Heart right ventricle (tissue), 16 donors: ENCODE results near the gene FLACC1. TPM values are rescaled to one million over a fixed set of nuclear protein-coding genes. Genes with fewer than 3 reads are reported as not detected.

Experiments
- ATAC-seq, 8 donors: fragments of 200-7000 bp; cut with Tn5 transposase; one replicate each; pipeline ENCODE4 v1.9.1; 2020; ENCODE audit warnings: mild to moderate bottlenecking in 8 of 8, moderate library complexity in 8 of 8, moderate number of reproducible peaks in 1 of 8
- DNase-seq, 2 donors: peaks; one replicate each; pipeline ENCODE4 v3.0.0-alpha.2; 2020
- H3K27ac ChIP-seq, 10 donors: fragments of 200-600 bp; sonication (generic) in 2 of 10; one replicate each; pipeline versions ENCODE4 v1.5.0 to v1.8.0; 2020 to 2022; ENCODE audit warnings: mild to moderate bottlenecking in 3 of 10
- H3K27me3 ChIP-seq, 7 donors: fragments of 200-600 bp; one replicate each; pipeline ENCODE4 v1.8.0; 2021 to 2022; ENCODE audit warnings: mild to moderate bottlenecking in 2 of 7
- H3K36me3 ChIP-seq, 9 donors: fragments of 200-600 bp; sonication (generic) in 1 of 9; one replicate each; pipeline versions ENCODE4 v1.5.0 to v1.8.0; 2020 to 2022; ENCODE audit warnings: mild to moderate bottlenecking in 2 of 9
- H3K4me1 ChIP-seq, 9 donors: fragments of 200-600 bp; sonication (generic) in 1 of 9; one replicate each; pipeline versions ENCODE4 v1.5.0 to v1.8.0; 2020 to 2022; ENCODE audit warnings: mild to moderate bottlenecking in 4 of 9
- H3K4me3 ChIP-seq, 10 donors: fragments of 200-600 bp; sonication (generic) in 2 of 10; one replicate each; pipeline versions ENCODE4 v1.5.0 to v1.8.0; 2020 to 2022; ENCODE audit warnings: mild to moderate bottlenecking in 7 of 10, moderate library complexity in 2 of 10
- H3K9me3 ChIP-seq, 11 donors: fragments of 200-600 bp in 10 of 11; sonication (generic) in 2 of 11; one replicate each; pipeline versions ENCODE4 v1.5.0 to v1.8.0; 2013 to 2022; ENCODE audit warnings: mild to moderate bottlenecking in 2 of 11, control low read depth in 1 of 11, moderate library complexity in 1 of 11
- CTCF ChIP-seq, 9 donors: fragments of 200-600 bp; sonication (generic) in 2 of 9; IDR thresholded peaks; one replicate each; pipeline versions ENCODE4 v1.5.0 to v1.8.0; 2021 to 2022; ENCODE audit warnings: antibody characterized with exemption in 9 of 9, mild to moderate bottlenecking in 5 of 9, moderate library complexity in 1 of 9
- WGBS, 2 donors: extraction: QIAGEN DNeasy Blood & Tissue Kit; methylation state at CpG; one replicate each; pipeline ENCODE4 v1.1.7; 2013; ENCODE audit warnings: inconsistent platforms in 1 of 2; 5-methylcytosine and 5-hydroxymethylcytosine counted together
- intact Hi-C, 10 donors: fragments of 100-400 bp; cut with DNase I; formaldehyde crosslinking; loops; one replicate each; pipeline versions ENCODE4 v1.11.1 to v1.14.2; 2022
- polyA plus RNA-seq, 2 donors: library from polyadenylated mRNA; stranded (reverse); fragments of 200-250 nt; gene quantifications; one replicate each; pipeline ENCODE4 v1.2.3, GENCODE V29; 2013
- total RNA-seq, 10 donors: library from RNA; stranded (reverse); fragmentation: NEBNext Ultra II Directional in 3 of 10; extraction: Animal tissue kit (Norgen Biotek cat#: 25700) in 3 of 10; gene quantifications; one replicate each; pipeline versions ENCODE4 v1.2.1 to v1.2.4, GENCODE V29; 2021 to 2023
- donor health status: Arrhythmogenic right ventricular cardiomyopathy.
- donor health status: ischemic (EF 13 %, LVEDD 7.1; RV severe dilation, severe dysfunction).
- donor health status: healthy with polysubstance abuse.
- donor health status: DM: no; HTN: yes; CAD: no.
- donor health status: DM: no; HTN: no; CAD: no.
- donor health status: ischemic (EF 25% LVEDD 6.9; RV normal size, moderate dysfunction).
- donor health status: ischemic (EF 25% LVEDD 5.7; RV mildly dilated, moderate dysfunction).
- donor health status: healthy.
- donor health status: DM: yes; HTN: yes; CAD: no.
- donor health status: Ischemic cardiomyopathy.
- donor health status: ischemic (EF 35%, LVEDD 5.7; RV mildly dilated, moderate dysfunction).
- donor health status: nonischemic (EF 11% LVEDD 7.7; RV severe dilation, severe dysfunction).
- donor health status: DM: yes; HTN: yes; CAD: no.
- donor health status: PGD.
- donor health status: ischemic (EF 29% LVEDD 5.4; RV normal size, mild dysfunction).
- donor health status: nonischemic (EF 23%, LVEDD 6.1; RV moderate dilation, normal function).

Gene FLACC1
- total and polyA plus RNA-seq, 12 donors = 0.88 to 15.9 (median 7.3) TPM

DNA sequence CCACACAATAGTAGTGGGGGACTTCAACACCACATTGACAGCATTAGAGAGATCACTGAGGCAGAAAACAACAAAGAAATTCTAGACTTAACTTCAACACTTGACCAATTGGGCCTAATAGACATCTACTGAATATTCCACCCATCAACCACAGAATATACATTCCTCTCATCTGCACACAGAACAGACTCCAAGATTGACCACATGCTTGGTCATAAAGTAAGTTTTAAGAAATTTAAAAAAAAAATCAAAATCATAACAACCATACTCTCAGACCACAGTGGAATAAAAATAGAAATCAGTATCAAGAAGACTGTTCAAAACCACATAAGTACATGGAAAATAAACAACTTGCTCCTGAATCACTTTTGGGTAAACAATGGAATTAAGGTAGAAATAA lies 9.0 kb upstream of the FLACC1 start:
- intact Hi-C loops = loop anchor here in 1 of 10 donors (10.0 kb wide), 1 partner anchor 111 kb away; no protein-coding TSS in a partner anchor
- Histone ChIP-seq H3K27me3 (no peaks in the 10 kb centered on the region), H3K9me3 (peaks cover 0 to 31% (median 8%) of the 10 kb centered on the region in 11 donors), H3K27ac (peak overlapping the region in 3 of 10 donors; percentile 10 to 56 (median 31)), H3K4me1 (peaks cover 0 to 13% (median 3%) of the 10 kb centered on the region in 9 donors), H3K36me3 (peaks cover 0 to 76% (median 13%) of the 10 kb centered on the region in 9 donors), H3K4me3 (no peak overlapping the region)
- ATAC-seq (no peak), DNase-seq (no peak)
- no peak for TF ChIP-seq CTCF (IDR thresholded peaks at IDR 0.05)

GRCh38 chr2:201363857-201364560 lies 6.9 kb upstream of the FLACC1 start:
- TF ChIP-seq CTCF (IDR thresholded peaks at IDR 0.05) = peak; percentile 58 to 87 (median 78)
- Histone ChIP-seq H3K4me3 (no peak overlapping the region), H3K9me3 (peaks cover 0 to 31% (median 8%) of the 10 kb centered on the region in 11 donors), H3K4me1 (peaks cover 0 to 13% (median 3%) of the 10 kb centered on the region in 9 donors), H3K27me3 (no peaks in the 10 kb centered on the region), H3K27ac (peak overlapping the region in 1 of 10 donors; percentile 1), H3K36me3 (peaks cover 0 to 75% (median 15%) of the 10 kb centered on the region in 9 donors)
- peak; percentile 44 to 77 (median 68) for ATAC-seq
- intact Hi-C loops = loop anchor here in 8 of 10 donors (2.0 to 10.0 kb wide), 4 partner anchors 107 to 127 kb away; no protein-coding TSS in a partner anchor
- no peak for DNase-seq
- 89% methylated on average over 2 of the region's 2 CpGs for WGBS, 2 donors

DNA sequence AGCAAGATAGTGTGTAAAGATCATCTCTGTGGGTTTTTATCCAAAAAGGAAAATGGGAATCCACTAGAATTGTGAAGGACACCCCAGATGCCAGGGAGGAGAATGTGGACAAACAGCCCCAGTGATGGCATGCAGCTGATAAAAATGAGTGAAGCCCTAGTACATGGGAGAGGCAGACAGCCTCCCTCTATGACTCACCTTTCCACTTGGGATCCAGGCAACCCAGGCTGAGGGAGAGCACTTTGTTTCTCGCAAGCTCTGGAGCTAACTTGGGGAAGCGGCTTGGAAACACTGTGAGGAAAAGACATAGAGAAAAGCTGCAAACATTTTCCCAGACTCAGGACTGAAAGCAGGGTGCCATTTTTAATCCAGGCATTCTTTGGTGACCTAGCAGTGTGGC lies 5.3 kb upstream of the FLACC1 start:
- 95 to 96% methylated on average over 2 of the region's 2 CpGs for WGBS, 2 donors
- DNase-seq (no peak), ATAC-seq (no peak)
- intact Hi-C loops = loop anchor here in 7 of 10 donors (2.0 to 10.0 kb wide), 4 partner anchors 105 to 126 kb away; no protein-coding TSS in a partner anchor
- no peak for TF ChIP-seq CTCF (IDR thresholded peaks at IDR 0.05)
- peaks cover 0 to 15% (median 0%) of the 10 kb centered on the region in 11 donors for H3K9me3 ChIP-seq
- no peaks in the 10 kb centered on the region for H3K27me3 ChIP-seq
- H3K4me1 ChIP-seq = peaks cover 0 to 18% (median 6%) of the 10 kb centered on the region in 9 donors
- peaks cover 0 to 66% (median 15%) of the 10 kb centered on the region in 9 donors for H3K36me3 ChIP-seq
- H3K27ac ChIP-seq = no peak overlapping the region
- no peak overlapping the region for H3K4me3 ChIP-seq

GRCh38 chr2:201361078-201361733 lies 4.1 kb upstream of the FLACC1 start:
- no peak for TF ChIP-seq CTCF (IDR thresholded peaks at IDR 0.05)
- Histone ChIP-seq H3K27me3 (no peaks in the 10 kb centered on the region), H3K4me3 (no peak overlapping the region), H3K9me3 (peaks cover 0 to 6% (median 0%) of the 10 kb centered on the region in 11 donors), H3K4me1 (peaks cover under 1 to 24% (median 6%) of the 10 kb centered on the region in 9 donors), H3K27ac (no peak overlapping the region), H3K36me3 (peaks cover 0 to 61% (median 15%) of the 10 kb centered on the region in 9 donors)
- DNase-seq (no peak), ATAC-seq (no peak)
- intact Hi-C loops = loop anchor here in 6 of 10 donors (5.0 to 10.0 kb wide), 3 partner anchors 104 to 124 kb away; no protein-coding TSS in a partner anchor
- WGBS, 2 donors = 94 to 98% methylated on average over 2 of the region's 2 CpGs
